Endothelial cell of umbilical vein (primary cell): Measurements from ENCODE around the gene PRUNE2. TPM values are rescaled to one million over a fixed set of nuclear protein-coding genes. Genes with fewer than 3 reads are reported as not detected.
"Not testable (repeated sequence)": the region's sequence is repeated elsewhere in the genome, so short reads cannot be mapped to it uniquely, and the experiment has no call there.

ENCODE experiments used
- Bru-seq: library from RNA; stranded (reverse); fragments of 400-500 nt; gene quantifications from one replicate; lab custom pipeline; 2021; lab: Mats Ljungman, UMichigan
- BruChase-seq, 2 experiments: library from RNA; stranded (reverse); fragments of 400-500 nt; gene quantifications; one replicate each; lab custom pipeline; 2021; lab: Mats Ljungman, UMichigan
- BruUV-seq: library from RNA; stranded (reverse); fragments of 400-500 nt; replicated peaks from 2 replicates; lab custom pipeline; 2021; lab: Mats Ljungman, UMichigan
- CTCF ChIA-PET: fragments of 300-600, 350-600 bp; sonication (Branson Sonifier 250); formaldehyde crosslinking; loops from one replicate; lab custom pipeline; 2021; ENCODE audit warnings: antibody characterized with exemption, inconsistent platforms; lab: Charles Lee
- POLR2A ChIA-PET: fragments of 300-600, 350-600 bp; sonication (Branson Sonifier 250); formaldehyde crosslinking; loops from one replicate; lab custom pipeline; 2021; ENCODE audit warnings: antibody characterized with exemption, inconsistent platforms; lab: Charles Lee
- DNase-seq: peaks from one replicate; pipeline ENCODE4 v3.0.0-alpha.2; 2011; ENCODE audit warnings: low read depth, low spot score
- FAIRE-seq: peaks from 2 replicates; lab custom pipeline; 2011; peaks lifted over from hg19 to GRCh38; lab: Jason Lieb, UNC
- H2AFZ ChIP-seq: 2 replicates; pipeline ENCODE4 v1.6.0; 2012; ENCODE audit warnings: low read depth, low read length, control low read depth, inconsistent platforms
- H3K27ac ChIP-seq: 2 replicates; pipeline ENCODE4 v1.5.1; 2011; ENCODE audit warnings: low read depth, mild to moderate bottlenecking, control low read depth, low read length, moderate library complexity; ENCODE audit not compliant: insufficient read depth
- H3K27me3 ChIP-seq, 2 experiments: 2 replicates each; pipeline versions ENCODE4 v1.6.0 to v1.6.1; 2011; ENCODE audit warnings: low read length in 2 of 2, mixed read lengths in 1 of 2; ENCODE audit not compliant: control insufficient read depth in 2 of 2, insufficient read depth in 2 of 2
- H3K36me3 ChIP-seq, 2 experiments: 2 replicates in 1 of 2; 3 replicates in 1 of 2; pipeline ENCODE4 v1.5.1; 2011; ENCODE audit warnings: low read length in 2 of 2, mild to moderate bottlenecking in 1 of 2, moderate library complexity in 1 of 2; ENCODE audit not compliant: control insufficient read depth in 2 of 2, insufficient read depth in 2 of 2; ENCODE audit errors: extremely low read depth in 1 of 2
- H3K4me1 ChIP-seq: 3 replicates; pipeline ENCODE4 v1.5.1; 2011; ENCODE audit warnings: mild to moderate bottlenecking, low read length; ENCODE audit not compliant: control insufficient read depth, insufficient read depth; ENCODE audit errors: extremely low read depth
- H3K4me2 ChIP-seq: 2 replicates; pipeline ENCODE4 v1.6.1; 2011; ENCODE audit warnings: low read length, control low read depth, mixed read lengths; ENCODE audit not compliant: insufficient read depth
- H3K4me3 ChIP-seq, 3 experiments: fragments of 200-600 bp in 1 of 3; sonication (generic), shearing (Covaris generic) in 1 of 3; replicated peaks in 1 of 3; 2 replicates each; pipeline ENCODE4 v1.5.1; 2011 to 2016; ENCODE audit warnings: control low read depth in 3 of 3, low read length in 3 of 3, mild to moderate bottlenecking in 2 of 3, inconsistent platforms in 1 of 3, low read depth in 1 of 3, moderate library complexity in 1 of 3; ENCODE audit not compliant: insufficient read depth in 1 of 3
- H3K79me2 ChIP-seq: 2 replicates; pipeline ENCODE4 v1.6.0; 2012; ENCODE audit warnings: low read length, inconsistent platforms; ENCODE audit not compliant: control insufficient read depth, insufficient read depth
- H3K9ac ChIP-seq: replicated peaks from 2 replicates; pipeline ENCODE3; 2011; ENCODE audit warnings: low read length, control low read depth; ENCODE audit not compliant: insufficient read depth; ENCODE audit errors: extremely low read depth
- H3K9me1 ChIP-seq: replicated peaks from 3 replicates; pipeline ENCODE4 v1.6.0; 2011; ENCODE audit warnings: mild to moderate bottlenecking, low read length; ENCODE audit not compliant: control insufficient read depth, insufficient read depth; ENCODE audit errors: extremely low read depth
- H3K9me3 ChIP-seq: replicated peaks from 2 replicates; pipeline ENCODE4 v1.5.1; 2012; ENCODE audit warnings: low read length, inconsistent platforms; ENCODE audit not compliant: control insufficient read depth, insufficient read depth
- H4K20me1 ChIP-seq: replicated peaks from 2 replicates; pipeline ENCODE3; 2011; ENCODE audit warnings: mild to moderate bottlenecking, low read length; ENCODE audit not compliant: control insufficient read depth, insufficient read depth; ENCODE audit errors: extremely low read depth
- MYC ChIP-seq: IDR thresholded peaks from one replicate; pipeline ENCODE4 v1.6.1; 2011; ENCODE audit warnings: mild to moderate bottlenecking, low read depth, low read length
- dilution Hi-C: fragments of 300-500 bp; cut with MboI; formaldehyde crosslinking; loops from one replicate; pipeline ENCODE4 v1.15.0; 2019; ENCODE audit warnings: low sequenced_read_pairs; ENCODE audit not compliant: extremely low pct_ligation_motif_present
- intact Hi-C: fragments of 100-400 bp; cut with micrococcal nuclease; formaldehyde crosslinking; loops from one replicate; pipeline ENCODE4 v1.10.0; 2022
- long read RNA-seq: library from polyadenylated mRNA; stranded (forward); transcript quantifications from one replicate; pipeline ENCODE4 v2.0.0, GENCODE V29; 2021
- polyA minus RNA-seq, 3 experiments: library from RNA; depleted of rRNA, polyadenylated mRNA; stranded (reverse); fragments of >200 nt; gene quantifications; 1 replicate in 1 of 3; 2 replicates in 2 of 3; pipeline ENCODE4 v1.2.3, GENCODE V29; 2011
- polyA plus RNA-seq, 4 experiments: library from polyadenylated mRNA; depleted of rRNA in 3 of 4; stranded (reverse) in 3 of 4; unstranded in 1 of 4; fragments of >200 nt; gene quantifications; 2 replicates each; pipeline versions ENCODE4 v1.2.1 to v1.2.3, GENCODE V29; 2011 to 2012; ENCODE audit warnings: missing spikeins in 1 of 4
- total RNA-seq: library from RNA; stranded (reverse); gene quantifications from 2 replicates; pipeline ENCODE4 v1.2.3, GENCODE V29; 2021
- TF ChIP-seq, protein P1 (sequence below): IDR thresholded peaks from 2 replicates; pipeline ENCODE4 v1.6.1; 2011; ENCODE audit not compliant: insufficient read depth, insufficient read length

The PRUNE2 gene
- 8.3 and 21.7 TPM in 2 replicates for total RNA-seq
- polyA plus RNA-seq = 14.2 and 15.8 TPM in 2 replicates
- polyA plus RNA-seq (2011; cell fraction: cytosol; rRNA removed) = 10.8 and 12.4 TPM in 2 replicates
- 14.7 and 18.4 TPM in 2 replicates for polyA plus RNA-seq (2011; cell fraction: nucleus; rRNA removed)
- polyA plus RNA-seq (2012) = 10.4 and 10.7 TPM in 2 replicates
- 29.3 and 44.1 TPM in 2 replicates for polyA minus RNA-seq
- polyA minus RNA-seq (2011; cell fraction: cytosol; rRNA and poly(A)+ RNA removed) = not detected
- polyA minus RNA-seq (2011; cell fraction: nucleus; rRNA and poly(A)+ RNA removed) = 34.6 and 42.8 TPM in 2 replicates
- percentile 45 among the genes with signal in this experiment for Bru-seq, nascent RNA
- BruChase-seq, experiment 1, labeled RNA remaining after a 6-hour chase = percentile 30 among the genes with signal in this experiment
- BruChase-seq, experiment 2, labeled RNA remaining after a 2-hour chase = percentile 29 among the genes with signal in this experiment
- long read RNA-seq, partial matches to known transcripts = 1 of 9 reads
- long read RNA-seq, other reads (novel, unspliced or antisense) = 8 of 9 reads

GRCh38 chr9:76905791-76906646 is at the start of gene PRUNE2:
Gene PRUNE2 (minus strand): TSS chr9:76906114. CDS start chr9:76905963, 151 bp downstream.
- H3K9me1 ChIP-seq = no peaks in the 10 kb centered on the region
- CTCF ChIA-PET = interaction anchor here (1.4 kb wide), 1 partner anchor 245 kb away, joined by 3 read pairs; no protein-coding TSS in a partner anchor

DNA sequence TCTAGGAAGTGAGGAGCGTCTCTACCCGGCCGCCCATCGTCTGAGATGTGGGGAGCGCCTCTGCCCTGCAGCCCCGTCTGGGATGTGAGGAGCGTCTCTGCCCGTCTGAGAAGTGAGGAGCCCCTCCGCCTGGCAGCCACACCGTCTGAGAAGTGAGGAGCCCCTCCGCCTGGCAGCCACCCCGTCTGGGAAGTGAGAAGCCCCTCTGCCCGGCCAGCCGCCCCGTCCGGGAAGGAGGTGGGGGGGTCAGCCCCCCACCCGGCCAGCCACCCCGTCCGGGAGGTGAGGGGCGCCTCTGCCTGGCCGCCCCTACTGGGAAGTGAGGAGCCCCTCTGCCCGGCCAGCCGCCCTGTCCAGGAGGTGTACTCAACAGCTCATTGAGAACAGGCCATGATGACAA is 49.5 kb upstream of the PRUNE2 start:
- H3K27me3 ChIP-seq, DNase-seq, intact Hi-C loops, BruUV-seq, H3K9ac ChIP-seq, H3K36me3 ChIP-seq, H3K9me3 ChIP-seq, CTCF ChIA-PET, FAIRE-seq, H3K9me1 ChIP-seq, H3K4me1 ChIP-seq, H3K4me3 ChIP-seq, POLR2A ChIA-PET, H4K20me1 ChIP-seq, H2AFZ ChIP-seq, H3K79me2 ChIP-seq, dilution Hi-C loops, H3K4me2 ChIP-seq, H3K27ac ChIP-seq: not testable (repeated sequence)

More at GRCh38 chr9:76905791-76906646, at the start of gene PRUNE2:
- H4K20me1 ChIP-seq = no peaks in the 10 kb centered on the region
- H3K79me2 ChIP-seq = no peaks in the 10 kb centered on the region
- H3K9me3 ChIP-seq = no peaks in the 10 kb centered on the region
- intact Hi-C loops = no loop called here
- no peaks in the 10 kb centered on the region for H3K36me3 ChIP-seq
- TF ChIP-seq, protein P1, sequence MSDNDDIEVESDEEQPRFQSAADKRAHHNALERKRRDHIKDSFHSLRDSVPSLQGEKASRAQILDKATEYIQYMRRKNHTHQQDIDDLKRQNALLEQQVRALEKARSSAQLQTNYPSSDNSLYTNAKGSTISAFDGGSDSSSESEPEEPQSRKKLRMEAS = no peak
- TF ChIP-seq MYC = no peak
- H3K4me1 ChIP-seq = no peaks in the 10 kb centered on the region
- H2AFZ ChIP-seq = no peak within 1 kb of the TSS
- FAIRE-seq (no peak), DNase-seq (peak; percentile 66)
- H3K9ac ChIP-seq = no peak within 1 kb of the TSS
- H3K4me2 ChIP-seq = no peak within 1 kb of the TSS
- no TSS peak for BruUV-seq
- dilution Hi-C loops = no loop called here
- H3K27me3 ChIP-seq = peaks cover 23 to 32% of the 10 kb centered on the region in 2 experiments
- POLR2A ChIA-PET = no interaction called here
- H3K4me3 ChIP-seq = no peak within 1 kb of the TSS
- H3K27ac ChIP-seq = no peak within 1 kb of the TSS
